ENCODE data around the gene CIB1. TPM values are rescaled to one million over a fixed set of nuclear protein-coding genes. Genes with fewer than 3 reads are reported as not detected.

Gene CIB1
- total RNA-seq, 2 donors from 2014 or later, result 36.6 to 59.0 TPM

DNA sequence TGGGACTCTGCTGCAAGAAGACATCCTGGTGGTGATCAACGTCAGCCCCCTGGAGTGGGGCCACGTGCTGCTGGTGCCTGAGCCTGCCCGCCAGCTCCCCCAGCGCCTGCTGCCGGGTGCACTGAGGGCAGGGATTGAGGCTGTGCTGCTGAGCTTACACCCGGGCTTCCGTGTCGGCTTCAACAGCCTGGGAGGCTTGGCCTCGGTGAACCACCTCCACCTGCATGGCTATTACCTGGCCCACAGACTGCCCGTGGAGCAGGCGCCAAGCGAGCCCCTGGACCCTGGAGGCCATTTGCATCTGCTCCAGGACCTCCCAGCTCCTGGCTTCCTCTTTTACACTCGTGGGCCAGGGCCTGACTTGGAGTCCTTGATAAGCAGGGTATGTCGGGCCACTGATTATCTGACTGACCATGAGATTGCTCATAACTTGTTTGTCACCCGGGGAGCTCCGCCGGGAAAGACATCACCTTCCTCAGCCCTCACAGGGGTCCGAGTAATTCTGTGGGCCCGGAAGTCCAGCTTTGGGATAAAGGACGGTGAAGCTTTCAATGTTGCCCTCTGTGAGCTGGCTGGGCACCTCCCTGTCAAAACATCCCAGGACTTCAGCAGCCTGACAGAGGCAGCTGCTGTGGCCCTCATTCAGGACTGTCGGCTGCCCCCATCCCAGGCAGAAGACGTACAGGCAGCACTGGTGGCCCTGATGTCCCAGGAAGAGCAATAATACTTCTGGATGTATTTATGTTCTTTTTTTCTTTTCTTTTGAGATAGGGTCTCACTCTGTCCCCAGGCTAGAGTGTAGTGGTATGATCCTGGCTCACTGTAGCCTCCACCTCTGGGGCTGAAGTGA, 7.8 kb upstream of the CIB1 start:
- H3K9me3 ChIP-seq, result no peaks in the 10 kb centered on the region
- no peak for DNase-seq
- 82 to 88% methylated on average over 11 to 20 of the region's 22 CpGs for WGBS, 2 donors
- no peak for ATAC-seq
- TF ChIP-seq, protein P1, sequence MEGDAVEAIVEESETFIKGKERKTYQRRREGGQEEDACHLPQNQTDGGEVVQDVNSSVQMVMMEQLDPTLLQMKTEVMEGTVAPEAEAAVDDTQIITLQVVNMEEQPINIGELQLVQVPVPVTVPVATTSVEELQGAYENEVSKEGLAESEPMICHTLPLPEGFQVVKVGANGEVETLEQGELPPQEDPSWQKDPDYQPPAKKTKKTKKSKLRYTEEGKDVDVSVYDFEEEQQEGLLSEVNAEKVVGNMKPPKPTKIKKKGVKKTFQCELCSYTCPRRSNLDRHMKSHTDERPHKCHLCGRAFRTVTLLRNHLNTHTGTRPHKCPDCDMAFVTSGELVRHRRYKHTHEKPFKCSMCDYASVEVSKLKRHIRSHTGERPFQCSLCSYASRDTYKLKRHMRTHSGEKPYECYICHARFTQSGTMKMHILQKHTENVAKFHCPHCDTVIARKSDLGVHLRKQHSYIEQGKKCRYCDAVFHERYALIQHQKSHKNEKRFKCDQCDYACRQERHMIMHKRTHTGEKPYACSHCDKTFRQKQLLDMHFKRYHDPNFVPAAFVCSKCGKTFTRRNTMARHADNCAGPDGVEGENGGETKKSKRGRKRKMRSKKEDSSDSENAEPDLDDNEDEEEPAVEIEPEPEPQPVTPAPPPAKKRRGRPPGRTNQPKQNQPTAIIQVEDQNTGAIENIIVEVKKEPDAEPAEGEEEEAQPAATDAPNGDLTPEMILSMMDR (IDR thresholded peaks at IDR 0.05), result no peak
- no peak for TF ChIP-seq POLR2A (IDR thresholded peaks at IDR 0.05)
- H3K27ac ChIP-seq, result no peak overlapping the region
- no peaks in the 10 kb centered on the region for H3K27me3 ChIP-seq
- H3K36me3 ChIP-seq (replicated peaks in 1 of 2; ENCODE audit: insufficient read depth in 1 of 2, low read depth in 2 of 2), result peaks cover 0 to 10% of the 10 kb centered on the region in 2 donors
- H3K4me3 ChIP-seq, result no peak overlapping the region
- intact Hi-C loops (cut with DNase I), result no loop called here
- no peaks in the 10 kb centered on the region for H3K4me1 ChIP-seq

DNA sequence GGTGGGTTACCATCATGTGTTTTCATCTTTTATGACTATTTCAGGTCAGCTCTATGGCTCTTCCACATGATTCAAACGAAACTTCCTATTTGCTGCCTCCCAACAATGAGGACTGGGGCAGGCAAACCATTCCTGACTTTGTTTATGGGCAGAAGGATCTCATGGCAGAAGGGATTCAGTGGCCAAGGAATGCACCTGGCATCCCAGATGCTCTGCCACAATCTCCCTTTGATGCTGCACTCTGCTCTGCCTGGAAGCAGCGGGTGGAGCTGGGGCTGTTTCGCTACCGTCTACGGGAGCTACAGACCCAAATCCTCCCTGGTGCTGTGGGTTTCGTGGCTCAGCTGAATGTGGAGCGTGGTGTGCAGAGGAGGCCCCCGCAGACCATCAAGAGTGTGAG, 7.1 kb upstream of the CIB1 start:
- DNase-seq, result no peak
- Histone ChIP-seq H3K27me3 (no peaks in the 10 kb centered on the region), H3K4me1 (no peaks in the 10 kb centered on the region), H3K27ac (no peak overlapping the region), H3K36me3 (replicated peaks in 1 of 2; ENCODE audit: insufficient read depth in 1 of 2, low read depth in 2 of 2) (peaks cover 0 to 10% of the 10 kb centered on the region in 2 donors), H3K9me3 (no peaks in the 10 kb centered on the region), H3K4me3 (no peak overlapping the region)
- WGBS, 2 donors, result 85 to 95% methylated on average over 1 to 8 of the region's 8 CpGs
- TF ChIP-seq, protein P1 (IDR thresholded peaks at IDR 0.05), result no peak
- ATAC-seq, result no peak
- intact Hi-C loops (cut with DNase I), result no loop called here

GRCh38 chr15:90239371-90239770, 5.6 kb upstream of the CIB1 start:
- intact Hi-C loops (cut with DNase I), result no loop called here
- peaks cover 12% of the 10 kb centered on the region for H3K4me1 ChIP-seq
- no peak overlapping the region for H3K4me3 ChIP-seq
- ATAC-seq (no peak), DNase-seq (no peak)
- no peak for TF ChIP-seq POLR2A (IDR thresholded peaks at IDR 0.05)
- TF ChIP-seq, protein P1 (IDR thresholded peaks at IDR 0.05), result no peak
- H3K36me3 ChIP-seq (replicated peaks in 1 of 2; ENCODE audit: insufficient read depth in 1 of 2, low read depth in 2 of 2), result peaks cover 0 to 10% of the 10 kb centered on the region in 2 donors
- WGBS, 2 donors, result 92 to 93% methylated on average over 3 of the region's 3 CpGs
- H3K9me3 ChIP-seq, result no peaks in the 10 kb centered on the region
- no peaks in the 10 kb centered on the region for H3K27me3 ChIP-seq
- no peak overlapping the region for H3K27ac ChIP-seq

DNA sequence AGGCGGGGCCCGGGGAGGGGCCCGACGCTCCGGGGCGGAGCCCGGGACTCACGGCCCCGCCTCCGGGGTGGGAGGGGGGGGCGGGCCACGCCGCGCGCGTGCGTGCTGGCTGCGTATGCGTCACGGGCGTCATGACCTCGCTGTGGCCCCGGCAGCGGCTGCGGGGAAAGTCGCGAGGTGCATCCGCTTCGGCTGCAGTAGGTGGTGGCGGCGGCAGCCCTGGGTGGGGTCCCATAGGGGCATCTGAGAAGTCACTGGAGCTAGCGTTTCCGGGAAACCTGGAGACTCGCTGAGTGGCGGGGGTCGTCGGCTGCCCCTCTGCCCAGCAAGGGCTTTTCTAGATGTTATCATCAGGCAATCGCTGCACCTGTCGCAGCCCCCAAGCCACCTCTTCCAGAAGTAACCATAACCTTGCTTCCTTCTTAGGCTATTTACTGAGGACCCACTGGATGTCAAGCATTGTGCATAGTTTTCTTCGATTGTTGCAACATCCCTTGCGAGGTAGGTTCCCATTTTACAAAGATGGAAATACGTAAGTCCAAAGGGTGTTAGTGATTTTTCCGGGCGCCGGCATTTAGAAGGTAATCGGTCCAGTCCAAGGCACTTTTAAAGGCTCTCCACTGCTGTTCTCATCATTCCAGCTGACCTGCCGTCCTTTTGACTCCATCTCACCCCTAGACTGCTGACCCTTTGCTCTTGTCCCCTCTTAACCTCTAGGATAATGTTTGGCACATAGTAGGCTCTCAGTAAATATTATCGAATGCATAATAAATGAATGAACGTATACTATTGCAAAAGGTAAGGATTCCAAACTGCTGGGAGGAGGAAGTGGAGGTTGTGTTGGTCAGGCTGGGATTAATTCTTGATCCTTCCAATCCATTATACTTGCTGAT, 601 bp upstream of the CIB1 start, which contains the start of gene GDPGP1:
TSS of gene GDPGP1 (plus strand) at position 114 of the 893 bp plus-strand sequence. CDS start 6,700 bp downstream, outside the sequence.
- intact Hi-C loops (cut with DNase I), result no loop called here
- WGBS, 2 donors, result 2 to 6% methylated on average over 12 to 35 of the region's 49 CpGs
- H3K36me3 ChIP-seq (replicated peaks in 1 of 2; ENCODE audit: insufficient read depth in 1 of 2, low read depth in 2 of 2), result peaks cover 0 to 7% of the 10 kb centered on the region in 2 donors

More for the DNA sequence above, 601 bp upstream of the CIB1 start, which contains the start of gene GDPGP1:
- Histone ChIP-seq H3K9me3 (no peaks in the 10 kb centered on the region), H3K4me3 (peak within 1 kb of the TSS; percentile 39 to 98), H3K27me3 (no peaks in the 10 kb centered on the region), H3K4me1 (peaks cover 51% of the 10 kb centered on the region), H3K27ac (peak within 1 kb of the TSS; percentile 93 to 98 (median 95))
- DNase-seq, result peak in 2 of 4 donors; percentile 30 to 42
- TF ChIP-seq, protein P1 (IDR thresholded peaks at IDR 0.05), result no peak
- peak; percentile 54 to 86 (median 83) for TF ChIP-seq POLR2A (IDR thresholded peaks at IDR 0.05)
- no peak for ATAC-seq
